Coronary artery (tissue), 2 donors: Measurements from ENCODE around the gene FSTL4.

Experiments
- DNase-seq: peaks from one replicate; pipeline ENCODE4 v3.0.0-alpha.2; 2017; ENCODE audit warnings: low spot score
- H3K27ac ChIP-seq, 2 donors: fragments of 200-600 bp; sonication (generic); one replicate each; pipeline ENCODE4 v1.5.1; 2016 to 2019
- H3K4me3 ChIP-seq: fragments of 200-600 bp; sonication (generic); 2 replicates; pipeline ENCODE4 v1.5.1; 2016; ENCODE audit warnings: mild to moderate bottlenecking, moderate library complexity
- CTCF ChIP-seq: fragments of 200-600 bp; sonication (generic); IDR thresholded peaks from one replicate; pipeline ENCODE4 v1.5.1; 2019; ENCODE audit warnings: antibody characterized with exemption

Gene FSTL4

DNA sequence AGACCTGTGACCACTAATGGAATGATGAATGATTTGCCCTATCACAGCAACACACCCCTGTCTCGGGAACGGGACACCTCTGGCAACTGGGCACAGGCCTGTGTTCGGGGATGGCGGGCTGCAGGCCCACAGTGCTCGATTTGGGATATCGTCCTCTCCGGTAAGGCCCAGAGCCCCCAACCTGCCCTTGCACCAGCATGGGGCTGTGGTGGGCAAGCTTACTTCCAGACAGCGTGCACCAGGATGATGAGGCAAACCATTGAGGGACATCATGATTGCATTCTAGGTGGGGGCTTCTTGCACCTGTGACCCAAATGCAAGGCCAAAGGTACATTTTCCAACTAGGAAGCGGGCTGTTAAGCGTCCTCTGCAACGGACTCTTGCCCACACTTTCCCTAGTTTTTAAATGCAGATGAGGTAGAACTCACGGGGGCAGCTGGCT is 275.4 kb downstream of the FSTL4 start:
- no peak for TF ChIP-seq CTCF
- DNase-seq, result peak; percentile 22
- Histone ChIP-seq H3K27ac (no peak overlapping the region), H3K4me3 (no peak overlapping the region)

DNA sequence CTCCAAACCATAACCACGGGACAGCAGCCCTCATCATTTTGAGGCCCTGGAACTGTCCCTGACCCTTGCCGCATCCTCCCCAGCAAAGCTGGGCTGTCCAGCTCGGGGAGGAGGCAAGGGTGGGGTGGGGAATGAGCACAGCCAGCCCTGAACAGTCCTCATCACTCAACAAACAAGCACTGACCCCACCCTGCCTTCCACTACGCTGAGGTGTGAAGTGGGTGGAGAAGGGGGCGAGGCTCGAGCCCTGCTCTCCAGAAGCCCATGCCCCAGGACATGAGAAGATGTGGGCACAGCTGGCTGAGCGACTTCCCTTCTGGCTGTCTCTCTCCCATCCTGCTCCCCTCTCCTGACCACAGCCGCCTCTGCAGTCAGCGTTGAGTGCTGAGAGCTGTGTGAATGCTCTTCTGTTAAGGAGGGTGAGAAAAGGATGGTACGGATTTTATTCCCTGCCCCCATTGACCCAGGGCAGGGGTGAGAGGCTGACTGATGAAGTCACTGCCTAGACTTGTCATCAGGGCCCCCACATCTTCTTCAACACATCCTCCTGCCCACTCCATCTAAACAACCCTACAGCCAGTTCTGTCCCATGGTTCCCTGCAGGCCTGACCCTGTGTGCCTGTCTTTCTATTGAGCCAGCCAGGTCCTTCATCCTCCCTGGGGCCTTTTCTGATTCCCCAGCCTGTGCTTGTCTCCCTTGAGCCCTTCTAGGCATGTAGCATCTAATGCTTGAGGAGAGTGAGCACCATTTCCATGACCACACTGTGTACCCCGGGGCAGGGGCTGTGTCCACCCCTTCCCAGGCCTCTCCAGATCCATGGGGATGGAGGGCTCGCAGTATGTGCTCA is 276.0 kb downstream of the FSTL4 start:
- DNase-seq, result peak; percentile 55
- Histone ChIP-seq H3K4me3 (no peak overlapping the region), H3K27ac (no peak overlapping the region)
- TF ChIP-seq CTCF, result no peak

DNA sequence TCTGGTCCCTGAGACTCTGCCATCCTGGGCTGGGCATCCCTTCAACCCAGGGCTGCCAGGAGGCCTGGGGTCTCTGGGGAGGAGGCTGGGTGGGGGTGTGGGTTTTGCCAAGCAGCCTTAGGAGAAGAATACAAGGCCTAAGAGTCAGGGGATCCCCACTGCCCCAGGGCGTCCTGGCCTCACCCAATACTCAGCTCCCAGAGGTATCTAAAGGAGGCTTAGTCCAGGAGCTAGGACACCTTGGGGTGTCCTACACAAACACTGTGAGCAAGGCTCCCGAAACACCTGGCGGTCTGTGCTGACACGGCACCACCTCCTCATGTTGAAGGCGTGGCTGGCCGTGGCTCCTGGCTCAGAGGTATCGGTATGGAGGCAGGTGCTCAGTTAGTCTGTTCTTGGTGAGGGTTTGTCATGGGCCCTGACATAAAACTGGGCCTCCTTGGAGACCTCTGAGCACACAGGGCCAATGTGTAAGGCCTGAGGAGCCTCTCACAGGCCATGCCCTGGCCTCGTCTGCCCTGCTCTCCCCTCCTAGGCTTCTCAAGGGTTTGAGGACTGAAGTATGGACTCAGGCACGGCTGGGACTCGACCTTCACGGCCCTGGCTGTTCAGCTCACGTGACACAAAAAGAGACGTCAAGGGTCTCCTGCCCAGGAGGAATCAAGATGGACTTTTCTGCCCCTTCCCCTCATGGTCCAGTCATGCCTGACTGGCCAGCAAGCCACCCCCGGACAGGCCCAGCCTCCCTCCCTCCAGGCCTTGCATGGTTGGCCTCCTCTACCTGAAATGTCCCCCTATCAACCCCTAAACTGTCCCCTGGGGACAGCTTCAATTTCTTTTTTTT is 277.3 kb downstream of the FSTL4 start:
- no peak for DNase-seq
- Histone ChIP-seq H3K4me3 (no peak overlapping the region), H3K27ac (no peak overlapping the region)
- no peak for TF ChIP-seq CTCF

DNA sequence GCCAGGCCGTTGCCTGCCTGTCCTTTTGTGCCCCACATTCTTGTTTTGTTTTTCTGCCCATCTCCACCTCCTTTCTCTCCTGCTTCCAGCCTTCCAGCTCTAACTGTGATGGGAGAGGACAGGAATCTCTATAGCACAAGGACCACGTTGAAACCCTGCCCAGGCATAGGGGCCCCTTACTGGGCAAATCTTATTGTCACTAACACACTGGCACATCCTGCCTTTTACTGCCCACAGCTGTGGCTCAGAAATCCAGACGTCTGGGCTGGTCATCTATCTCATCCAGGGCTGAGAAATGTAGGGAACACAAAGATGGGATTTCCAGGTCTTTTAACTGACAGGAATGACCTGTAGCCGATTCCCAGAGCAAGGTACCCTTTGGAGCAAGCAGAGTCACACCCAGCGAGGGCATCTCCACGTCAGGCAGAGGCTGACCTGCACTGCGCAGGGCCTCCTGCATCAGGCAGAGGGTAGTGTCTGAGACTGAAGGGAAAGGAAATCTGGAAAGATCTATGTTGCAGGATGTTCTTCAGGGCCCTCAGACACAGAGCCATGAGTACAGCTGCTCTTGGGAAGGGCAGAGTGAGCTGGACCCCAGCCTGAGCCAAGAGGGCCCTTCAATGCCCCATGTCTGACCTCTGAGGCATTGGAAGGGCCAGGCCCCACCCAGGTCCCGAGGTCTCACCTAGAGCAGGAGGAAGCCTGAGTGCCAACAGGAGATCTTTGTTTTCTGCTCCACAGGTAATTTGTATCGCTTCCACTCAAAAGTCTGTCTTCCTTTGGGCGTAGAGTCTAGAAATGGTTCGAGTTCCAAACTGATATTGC is 278.8 kb downstream of the FSTL4 start:
- no peak overlapping the region for H3K4me3 ChIP-seq
- DNase-seq, result no peak
- no peak overlapping the region for H3K27ac ChIP-seq
- TF ChIP-seq CTCF, result no peak

DNA sequence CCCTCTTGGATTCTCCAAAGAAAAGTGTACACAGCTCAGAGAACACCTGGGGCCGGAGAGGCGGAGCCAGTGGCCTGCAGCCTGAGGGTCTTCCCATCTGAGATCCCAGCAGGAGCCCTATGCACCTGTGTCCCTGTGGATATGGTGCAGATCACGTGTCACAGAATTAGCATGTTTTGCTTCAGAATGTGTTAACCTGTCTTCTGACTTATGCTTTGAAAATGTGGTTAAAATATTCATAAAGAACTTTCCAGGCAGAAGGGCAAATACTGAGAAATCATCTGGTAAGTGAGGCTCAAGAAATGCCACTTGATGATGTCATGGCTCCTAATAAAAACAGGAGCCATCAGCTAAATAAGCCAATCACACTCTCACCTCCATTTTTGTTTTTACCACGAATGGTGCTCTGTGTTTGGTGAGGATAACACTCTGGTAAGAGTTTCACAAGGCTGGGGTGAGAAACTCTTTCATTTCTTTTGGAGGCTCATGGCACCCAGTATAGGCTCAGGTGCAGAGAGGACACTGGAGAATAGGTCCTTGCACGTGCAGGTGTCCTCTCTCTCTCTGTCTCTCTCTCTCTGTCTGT is 279.8 kb downstream of the FSTL4 start:
- TF ChIP-seq CTCF, result no peak
- H3K27ac ChIP-seq, result no peak overlapping the region
- no peak for DNase-seq
- no peak overlapping the region for H3K4me3 ChIP-seq

DNA sequence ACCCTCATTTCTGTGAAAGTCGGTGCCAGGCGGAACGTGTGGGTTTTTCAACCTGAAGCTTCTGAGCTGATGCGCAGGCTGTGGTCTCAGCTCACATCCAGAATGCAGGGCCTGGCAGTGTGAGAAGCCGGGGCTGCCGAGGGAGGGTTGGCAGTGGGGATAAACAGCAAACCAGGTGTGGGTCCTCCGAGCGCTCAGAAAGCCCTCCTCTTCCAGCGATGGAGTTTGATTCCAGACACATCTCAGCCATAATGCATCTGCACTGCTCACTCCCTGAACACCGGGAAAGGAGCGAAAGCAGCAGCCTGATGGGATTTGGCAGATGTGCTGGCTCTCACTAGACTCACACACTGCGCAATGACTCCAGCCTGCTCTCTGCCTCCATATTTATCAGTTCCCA is 280.4 kb downstream of the FSTL4 start:
- H3K4me3 ChIP-seq, result no peak overlapping the region
- TF ChIP-seq CTCF, result no peak
- no peak overlapping the region for H3K27ac ChIP-seq
- DNase-seq, result no peak
